Transverse colon (tissue), 4 donors: ENCODE results near the gene CNOT11. TPM values are rescaled to one million over a fixed set of nuclear protein-coding genes. Genes with fewer than 3 reads are reported as not detected.

Experiments
- DNase-seq: peaks from one replicate; pipeline ENCODE4 v3.0.0-alpha.2; 2019
- H3K27ac ChIP-seq, 4 donors: fragments of 200-600 bp; sonication (generic); 2 replicates each; pipeline ENCODE4 v1.5.1; 2016 to 2018; ENCODE audit warnings: inconsistent platforms in 4 of 4
- H3K27me3 ChIP-seq: fragments of 200-600 bp; sonication (generic); 2 replicates; pipeline ENCODE4 v1.5.1; 2017; ENCODE audit warnings: inconsistent platforms
- H3K36me3 ChIP-seq, 4 donors: fragments of 200-600 bp; sonication (generic); 2 replicates each; pipeline ENCODE4 v1.5.1; 2017 to 2019; ENCODE audit warnings: inconsistent platforms in 4 of 4
- H3K4me1 ChIP-seq, 4 donors: fragments of 200-600 bp; sonication (generic); 2 replicates each; pipeline ENCODE4 v1.5.1; 2017 to 2020; ENCODE audit warnings: inconsistent platforms in 4 of 4
- H3K4me3 ChIP-seq, 4 donors: fragments of 200-600 bp; sonication (generic); 1 replicate in 1 of 4; 2 replicates in 3 of 4; pipeline versions ENCODE4 v1.5.1 to v1.6.1; 2017 to 2019; ENCODE audit warnings: inconsistent platforms in 4 of 4
- H3K9me3 ChIP-seq, 2 donors: fragments of 200-600 bp; sonication (generic); 2 replicates each; pipeline ENCODE4 v1.5.1; 2017 to 2019; ENCODE audit warnings: inconsistent platforms in 2 of 2
- CTCF ChIP-seq, 5 experiments: fragments of 200-600 bp in 3 of 5; fragments of 450-650 bp in 2 of 5; sonication (generic) in 3 of 5; IDR thresholded peaks; 1 replicate in 2 of 5; 2 replicates in 3 of 5; pipeline ENCODE4 v1.5.1; 2016 to 2017; ENCODE audit warnings: antibody characterized with exemption in 5 of 5, inconsistent platforms in 3 of 5, mild to moderate bottlenecking in 2 of 5, moderate library complexity in 1 of 5
- EP300 ChIP-seq: sonication (generic); formaldehyde crosslinking; IDR thresholded peaks from one replicate; pipeline ENCODE4 v1.6.1; 2017; ENCODE audit warnings: antibody characterized with exemption, low read depth
- POLR2A ChIP-seq: fragments of 450-650 bp; IDR thresholded peaks from one replicate; pipeline ENCODE4 v1.6.1; 2016; ENCODE audit warnings: antibody characterized with exemption, mild to moderate bottlenecking, moderate library complexity
- POLR2AphosphoS5 ChIP-seq, 3 donors: sonication (generic); formaldehyde crosslinking; IDR thresholded peaks; one replicate each; pipeline ENCODE4 v1.6.1; 2016; ENCODE audit warnings: antibody characterized with exemption in 3 of 3
- WGBS, 2 donors: methylation state at CpG; one replicate each; pipeline ENCODE4 v1.1.5; 2018; ENCODE audit warnings: low coverage in 1 of 2; 5-methylcytosine and 5-hydroxymethylcytosine counted together
- in situ Hi-C, 4 donors: fragments of 200-750 bp; cut with MboI; loops; one replicate each; pipeline versions ENCODE4 v1.15.0 to v1.15.1; 2017; ENCODE audit warnings: low sequenced_read_pairs in 3 of 4, low pct_ligation_motif_present in 1 of 4, low pct_unique_long_range_greater_than_20kb in 1 of 4
- intact Hi-C: fragments of 100-400 bp; cut with DNase I; formaldehyde crosslinking; loops from one replicate; pipeline ENCODE4 v1.15.1; 2023; ENCODE audit warnings: low total_unique reads
- total RNA-seq, 4 donors: library from RNA; depleted of rRNA; stranded (reverse); fragments of >200 nt; gene quantifications; one replicate each; pipeline ENCODE4 v1.1.0, GENCODE V29; 2016

Gene CNOT11
- total RNA-seq, 4 donors from 2014 or later = 36.8 to 48.4 (median 37.6) TPM

- no peak overlapping the region for H3K4me3 ChIP-seq
- intact Hi-C loops (no loop called here), in situ Hi-C loops (no loop called here)
- H3K9me3 ChIP-seq = no peaks in the 10 kb centered on the region
- no peak for TF ChIP-seq EP300
- TF ChIP-seq CTCF (IDR thresholded peaks at IDR 0.05) = no peak
- TF ChIP-seq POLR2A = no peak
- TF ChIP-seq POLR2AphosphoS5 (IDR thresholded peaks at IDR 0.05) = no peak
- 94% methylated on average over 6 of the region's 6 CpGs; no CpG with 5 or more reads in 1 of the 2 donors for WGBS, 2 donors
- H3K27ac ChIP-seq = no peak overlapping the region
- no peaks in the 10 kb centered on the region for H3K27me3 ChIP-seq
- DNase-seq = no peak
- H3K36me3 ChIP-seq = peaks cover 0 to 46% (median 21%) of the 10 kb centered on the region in 4 donors
- no peaks in the 10 kb centered on the region for H3K4me1 ChIP-seq
Measured at GRCh38 chr2:101286684-101287083, 34.0 kb downstream of the CNOT11 start.

- no peak overlapping the region for H3K4me3 ChIP-seq
- WGBS, 2 donors = 92 to 95% methylated on average over 2 of the region's 2 CpGs
- H3K9me3 ChIP-seq = no peaks in the 10 kb centered on the region
- no peaks in the 10 kb centered on the region for H3K4me1 ChIP-seq
- DNase-seq = no peak
- intact Hi-C loops (no loop called here), in situ Hi-C loops (no loop called here)
- H3K27ac ChIP-seq = no peak overlapping the region
- H3K36me3 ChIP-seq = peaks cover 0 to 49% (median 19%) of the 10 kb centered on the region in 4 donors
- no peak for TF ChIP-seq EP300
- TF ChIP-seq POLR2AphosphoS5 (IDR thresholded peaks at IDR 0.05) = no peak
- TF ChIP-seq CTCF (IDR thresholded peaks at IDR 0.05) = no peak
- no peak for TF ChIP-seq POLR2A
- no peaks in the 10 kb centered on the region for H3K27me3 ChIP-seq
Measured at GRCh38 chr2:101287303-101287702, 34.6 kb downstream of the CNOT11 start.

GRCh38 chr2:101290711-101291110 is 38.0 kb downstream of the CNOT11 start:
- in situ Hi-C loops = no loop called here
- peaks cover 0 to 49% (median 16%) of the 10 kb centered on the region in 4 donors for H3K36me3 ChIP-seq
- TF ChIP-seq CTCF (IDR thresholded peaks at IDR 0.05) = no peak
- no peak for TF ChIP-seq POLR2AphosphoS5 (IDR thresholded peaks at IDR 0.05)
- TF ChIP-seq EP300 = no peak
- TF ChIP-seq POLR2A = no peak

DNA sequence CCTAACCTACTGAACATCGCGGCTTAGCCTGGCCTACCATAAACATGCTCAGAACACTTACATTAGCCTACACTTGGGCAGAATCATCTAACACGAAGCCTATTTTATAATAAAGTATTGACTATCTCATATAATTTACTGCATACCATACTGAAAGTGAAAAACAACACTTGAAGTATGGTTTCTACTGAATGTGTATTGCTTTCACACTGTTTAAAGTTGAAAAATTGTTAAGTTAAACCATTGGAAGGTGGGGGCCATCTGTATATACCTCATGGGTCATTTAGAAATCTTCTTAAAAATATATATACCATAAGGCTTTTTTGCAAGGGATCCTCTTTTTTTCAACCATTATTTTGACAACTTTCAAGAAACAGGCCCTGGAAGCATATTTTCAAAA is 39.3 kb downstream of the CNOT11 start:
- WGBS, 2 donors = 83 to 94% methylated on average over 2 to 3 of the region's 3 CpGs
- peaks cover 0 to 37% (median 11%) of the 10 kb centered on the region in 4 donors for H3K36me3 ChIP-seq

More at GRCh38 chr2:101290711-101291110, 38.0 kb downstream of the CNOT11 start:
- DNase-seq = no peak
- Histone ChIP-seq H3K4me1 (peaks cover 0 to under 1% (median 0%) of the 10 kb centered on the region in 4 donors), H3K27me3 (no peaks in the 10 kb centered on the region), H3K4me3 (no peak overlapping the region), H3K27ac (no peak overlapping the region), H3K9me3 (no peaks in the 10 kb centered on the region)
- intact Hi-C loops = no loop called here

More for the DNA sequence above, 39.3 kb downstream of the CNOT11 start:
- H3K4me3 ChIP-seq = no peak overlapping the region
- H3K4me1 ChIP-seq = peaks cover 0 to 7% (median 1%) of the 10 kb centered on the region in 4 donors
- H3K27me3 ChIP-seq = no peaks in the 10 kb centered on the region
- no peak for DNase-seq
- TF ChIP-seq POLR2AphosphoS5 (IDR thresholded peaks at IDR 0.05) (no peak), POLR2A (no peak), EP300 (no peak), CTCF (IDR thresholded peaks at IDR 0.05) (no peak)
- no peak overlapping the region for H3K27ac ChIP-seq
- intact Hi-C loops (no loop called here), in situ Hi-C loops (no loop called here)
- no peaks in the 10 kb centered on the region for H3K9me3 ChIP-seq
